HepG2 (cell line): Measurements from ENCODE around the gene ZNF616. TPM values are rescaled to one million over a fixed set of nuclear protein-coding genes. Genes with fewer than 3 reads are reported as not detected.

Experiments
- BCL6 ChIP-seq: IDR thresholded peaks from 2 replicates; pipeline ENCODE4 v1.6.1; 2016; ENCODE audit warnings: missing genetic modification reagents, missing compliant biosample characterization
- GLMP ChIP-seq: sonication (generic); formaldehyde crosslinking; IDR thresholded peaks from 2 replicates; pipeline ENCODE4 v1.9.0; 2021; ENCODE audit warnings: missing genetic modification reagents, mild to moderate bottlenecking, borderline replicate concordance
- KDM5A ChIP-seq: fragments of 200-600 bp; sonication (generic); IDR thresholded peaks from 2 replicates; pipeline ENCODE4 v1.7.0; 2018; ENCODE audit warnings: antibody characterized with exemption, mild to moderate bottlenecking, low read length, borderline replicate concordance
- KLF12 ChIP-seq: sonication (generic); formaldehyde crosslinking; IDR thresholded peaks from 2 replicates; pipeline ENCODE4 v1.4.0; 2020; ENCODE audit warnings: missing genetic modification reagents, borderline replicate concordance
- MEF2D ChIP-seq: sonication (generic); formaldehyde crosslinking; IDR thresholded peaks from 2 replicates; pipeline ENCODE4 v1.5.1; 2020; ENCODE audit warnings: mild to moderate bottlenecking, missing genetic modification reagents
- NR2F1 ChIP-seq, 2 experiments: fragments of 450-650 bp in 1 of 2; formaldehyde crosslinking in 1 of 2; IDR thresholded peaks; 2 replicates each; pipeline versions ENCODE4 v1.5.0 to v1.6.1; 2016 to 2020; ENCODE audit warnings: mild to moderate bottlenecking in 1 of 2, missing compliant biosample characterization in 1 of 2, missing genetic modification reagents in 1 of 2, moderate library complexity in 1 of 2
- NR3C1 ChIP-seq: sonication (generic); formaldehyde crosslinking; IDR thresholded peaks from 2 replicates; pipeline ENCODE4 v1.4.0; 2020; ENCODE audit warnings: missing genetic modification reagents
- PRDM10 ChIP-seq: sonication (generic); formaldehyde crosslinking; IDR thresholded peaks from 2 replicates; pipeline ENCODE4 v1.4.0; 2020; ENCODE audit warnings: low read depth, missing genetic modification reagents
- RFX5 ChIP-seq: IDR thresholded peaks from 2 replicates; pipeline ENCODE4 v1.6.1; 2011; ENCODE audit warnings: low read depth, low read length, improper control_type of control experiment
- SKIL ChIP-seq: sonication (generic); formaldehyde crosslinking; IDR thresholded peaks from 2 replicates; pipeline ENCODE4 v1.8.0; 2022; ENCODE audit warnings: missing genetic modification reagents, mild to moderate bottlenecking, moderate library complexity, borderline replicate concordance
- SRSF4 ChIP-seq: fragments of 200-400 bp; formaldehyde crosslinking; IDR thresholded peaks from one replicate; pipeline ENCODE4 v1.6.1; 2018; ENCODE audit warnings: mild to moderate bottlenecking, low read depth, low read length, moderate library complexity; ENCODE audit not compliant: poor library complexity, severe bottlenecking
- STAG1 ChIP-seq: sonication (generic); formaldehyde crosslinking; IDR thresholded peaks from 2 replicates; pipeline ENCODE4 v1.4.0; 2020; ENCODE audit warnings: missing genetic modification reagents
- TRIM22 ChIP-seq: fragments of 450-650 bp; IDR thresholded peaks from 2 replicates; pipeline ENCODE4 v1.6.1; 2017
- ZBTB8A ChIP-seq: sonication (generic); formaldehyde crosslinking; IDR thresholded peaks from 2 replicates; pipeline ENCODE4 v1.4.0; 2020; ENCODE audit warnings: mild to moderate bottlenecking, low read depth, missing genetic modification reagents, borderline replicate concordance
- ZMYM2 ChIP-seq: sonication (generic); formaldehyde crosslinking; IDR thresholded peaks from 2 replicates; pipeline ENCODE4 v1.8.0; 2022; ENCODE audit warnings: mild to moderate bottlenecking, missing genetic modification reagents
- ZNF432 ChIP-seq: sonication (generic); formaldehyde crosslinking; IDR thresholded peaks from 2 replicates; pipeline ENCODE4 v1.5.0; 2020; ENCODE audit warnings: missing genetic modification reagents, mild to moderate bottlenecking, borderline replicate concordance
- ZNF484 ChIP-seq: sonication (generic); formaldehyde crosslinking; IDR thresholded peaks from 2 replicates; pipeline ENCODE4 v1.5.1; 2020; ENCODE audit warnings: mild to moderate bottlenecking, low read depth, missing genetic modification reagents, borderline replicate concordance
- ZNF615 ChIP-seq: sonication (generic); formaldehyde crosslinking; IDR thresholded peaks from 2 replicates; pipeline ENCODE4 v1.5.0; 2020; ENCODE audit warnings: mild to moderate bottlenecking, missing genetic modification reagents, borderline replicate concordance
- ZNF660 ChIP-seq: sonication (generic); formaldehyde crosslinking; IDR thresholded peaks from 2 replicates; pipeline ENCODE4 v1.5.1; 2020; ENCODE audit warnings: mild to moderate bottlenecking, low read depth, missing genetic modification reagents, borderline replicate concordance
- ZNF703 ChIP-seq: sonication (generic); formaldehyde crosslinking; IDR thresholded peaks from 2 replicates; pipeline ENCODE4 v1.5.1; 2020; ENCODE audit warnings: missing genetic modification reagents, mild to moderate bottlenecking, moderate library complexity, borderline replicate concordance
- ZSCAN12 ChIP-seq: sonication (generic); formaldehyde crosslinking; IDR thresholded peaks from 2 replicates; pipeline ENCODE4 v1.9.0; 2021; ENCODE audit warnings: mild to moderate bottlenecking, missing genetic modification reagents
- polyA plus RNA-seq, 8 experiments: library from polyadenylated mRNA; depleted of rRNA in 3 of 8; stranded (reverse) in 7 of 8; unstranded in 1 of 8; fragments of >200 nt; fragmentation: Illumina TruSeq in 4 of 8; extraction: Trizol in 4 of 8; gene quantifications; 2 replicates each; pipeline versions ENCODE4 v1.2.1 to v1.2.3, GENCODE V29; 2011 to 2016; ENCODE audit warnings: low read depth in 4 of 8, missing spikeins in 1 of 8, mixed read lengths in 1 of 8; ENCODE audit not compliant: insufficient read depth in 1 of 8
- total RNA-seq, 5 experiments: library from RNA; depleted of rRNA; stranded (reverse); fragments of >200 nt; fragmentation: Illumina TruSeq; extraction: Trizol; gene quantifications; 2 replicates each; pipeline ENCODE4 v1.2.3, GENCODE V29; 2016; ENCODE audit warnings: low read depth in 1 of 5

ZNF616 gene
- total and polyA plus RNA-seq, 2 of the 13 experiments (the other 11 are each of a cell fraction or from before 2014, with no cell fraction given): 2.2 to 10.4 TPM

- TF ChIP-seq ZMYM2 (CRISPR knock-in tag): no peak; the same call in 1 of the 2 replicates
- 0 out of 2 replicates have a peak, but pooled peaks have one; percentile 50 for TF ChIP-seq ZBTB8A (CRISPR knock-in tag)
- peak; percentile 82 for TF ChIP-seq STAG1 (CRISPR knock-in tag)
- no peak for TF ChIP-seq RFX5
- no peak for TF ChIP-seq NR2F1 (CRISPR knock-in tag; IDR thresholded peaks at IDR 0.05)
- TF ChIP-seq MEF2D (CRISPR knock-in tag): 0 out of 2 replicates have a peak, but pooled peaks have one; percentile 55
- no peak for TF ChIP-seq ZNF703 (CRISPR knock-in tag)
- no peak for TF ChIP-seq BCL6 (CRISPR knock-in tag)
- TF ChIP-seq PRDM10 (CRISPR knock-in tag): no peak
- no peak for TF ChIP-seq SKIL (CRISPR knock-in tag)
- no peak for TF ChIP-seq ZNF432
- TF ChIP-seq ZNF615 (CRISPR knock-in tag): no peak
- no peak for TF ChIP-seq SRSF4
- no peak for TF ChIP-seq ZNF484
- no peak; the same call in 1 of the 2 replicates for TF ChIP-seq KDM5A
- TF ChIP-seq NR3C1: no peak
- no peak for TF ChIP-seq KLF12 (CRISPR knock-in tag)
- TF ChIP-seq ZNF660: no peak
- TF ChIP-seq GLMP (CRISPR knock-in tag): no peak
- no peak for TF ChIP-seq TRIM22
- no peak for TF ChIP-seq ZSCAN12 (CRISPR knock-in tag)
Observed at GRCh38 chr19:52139252-52140031, at the start of gene ZNF616 (continued).
